ENCODE results near the gene GALNS.

GALNS gene

GRCh38 chr16:88886420-88886844, 29.7 kb upstream of the GALNS start:
- Histone ChIP-seq H3K4me2 (ENCODE audit: low read length) (no peak overlapping the region), H3K27ac (ENCODE audit: low read depth, low read length, poor library complexity, severe bottlenecking) (no peak overlapping the region), H3K4me1 (ENCODE audit: insufficient read depth, low read length, severe bottlenecking) (no peaks in the 10 kb centered on the region), H3K9me3 (ENCODE audit: low read length) (no peaks in the 10 kb centered on the region), H3K4me3 (ENCODE audit: low read depth, low read length, poor library complexity, severe bottlenecking) (no peak overlapping the region), H3K9me2 (ENCODE audit: low read depth, low read length) (no peaks in the 10 kb centered on the region), H4K20me1 (ENCODE audit: insufficient read depth, low read length) (no peaks in the 10 kb centered on the region), H3K79me2 (ENCODE audit: insufficient read depth, low read length) (no peaks in the 10 kb centered on the region), H3K36me3 (ENCODE audit: insufficient read depth, low read length) (peaks cover 23% of the 10 kb centered on the region), H2AFZ (ENCODE audit: low read length) (no peak overlapping the region), H3K27me3 (ENCODE audit: insufficient read depth, low read length) (no peaks in the 10 kb centered on the region), H3K9ac (ENCODE audit: low read length) (no peak overlapping the region), H3F3A (ENCODE audit: insufficient read depth, low read length) (no peaks in the 10 kb centered on the region)
- TF ChIP-seq EZH2 (IDR thresholded peaks at IDR 0.05; ENCODE audit: borderline replicate concordance, low read length) (no peak), CTCF (IDR thresholded peaks at IDR 0.05; ENCODE audit: low read length) (no peak)

GRCh38 chr16:88885693-88886280, 29.0 kb upstream of the GALNS start:
- Histone ChIP-seq H3K27ac (ENCODE audit: low read depth, low read length, poor library complexity, severe bottlenecking) (no peak overlapping the region), H3F3A (ENCODE audit: insufficient read depth, low read length) (no peaks in the 10 kb centered on the region), H3K27me3 (ENCODE audit: insufficient read depth, low read length) (no peaks in the 10 kb centered on the region), H2AFZ (ENCODE audit: low read length) (no peak overlapping the region), H3K36me3 (ENCODE audit: insufficient read depth, low read length) (peaks cover 19% of the 10 kb centered on the region), H3K4me2 (ENCODE audit: low read length) (no peak overlapping the region), H3K9me3 (ENCODE audit: low read length) (no peaks in the 10 kb centered on the region), H3K4me1 (ENCODE audit: insufficient read depth, low read length, severe bottlenecking) (no peaks in the 10 kb centered on the region), H3K4me3 (ENCODE audit: low read depth, low read length, poor library complexity, severe bottlenecking) (no peak overlapping the region), H3K79me2 (ENCODE audit: insufficient read depth, low read length) (no peaks in the 10 kb centered on the region), H3K9me2 (ENCODE audit: low read depth, low read length) (no peaks in the 10 kb centered on the region), H4K20me1 (ENCODE audit: insufficient read depth, low read length) (no peaks in the 10 kb centered on the region), H3K9ac (ENCODE audit: low read length) (no peak overlapping the region)
- no peak for TF ChIP-seq EZH2 (IDR thresholded peaks at IDR 0.05; ENCODE audit: borderline replicate concordance, low read length)
- TF ChIP-seq CTCF (IDR thresholded peaks at IDR 0.05; ENCODE audit: low read length): no peak

- no peaks in the 10 kb centered on the region for H3K27me3 ChIP-seq (ENCODE audit: insufficient read depth, low read length)
- no peaks in the 10 kb centered on the region for H3F3A ChIP-seq (ENCODE audit: insufficient read depth, low read length)
- H3K9me2 ChIP-seq (ENCODE audit: low read depth, low read length): no peaks in the 10 kb centered on the region
- no peaks in the 10 kb centered on the region for H3K9me3 ChIP-seq (ENCODE audit: low read length)
- H2AFZ ChIP-seq (ENCODE audit: low read length): no peak overlapping the region
- H4K20me1 ChIP-seq (ENCODE audit: insufficient read depth, low read length): no peaks in the 10 kb centered on the region
- no peak overlapping the region for H3K4me2 ChIP-seq (ENCODE audit: low read length)
- H3K9ac ChIP-seq (ENCODE audit: low read length): no peak overlapping the region
- no peaks in the 10 kb centered on the region for H3K79me2 ChIP-seq (ENCODE audit: insufficient read depth, low read length)
- no peaks in the 10 kb centered on the region for H3K4me1 ChIP-seq (ENCODE audit: insufficient read depth, low read length, severe bottlenecking)
- TF ChIP-seq CTCF (IDR thresholded peaks at IDR 0.05; ENCODE audit: low read length) (no peak), EZH2 (IDR thresholded peaks at IDR 0.05; ENCODE audit: borderline replicate concordance, low read length) (no peak)
- H3K36me3 ChIP-seq (ENCODE audit: insufficient read depth, low read length): peaks cover 10% of the 10 kb centered on the region
- no peak overlapping the region for H3K4me3 ChIP-seq (ENCODE audit: low read depth, low read length, poor library complexity, severe bottlenecking)
- no peak overlapping the region for H3K27ac ChIP-seq (ENCODE audit: low read depth, low read length, poor library complexity, severe bottlenecking)
These were observed 28.0 kb upstream of the GALNS start for GRCh38 chr16:88884569-88885271.

All from OCI-LY1 (cell line).